ENCODE results near the gene CLEC16A.

CLEC16A gene

GRCh38 chr16:11111150-11111549 is 166.8 kb downstream of the CLEC16A start:
- no peak for DNase-seq (ENCODE audit: low read depth in 2 of 2, low spot score in 1 of 2)

- DNase-seq (ENCODE audit: low read depth in 2 of 2, low spot score in 1 of 2): no peak
Observed at GRCh38 chr16:11111856-11112634, 167.7 kb downstream of the CLEC16A start.

GRCh38 chr16:11112723-11113348 is 168.5 kb downstream of the CLEC16A start:
- DNase-seq (ENCODE audit: low read depth in 2 of 2, low spot score in 1 of 2): no peak

- no peak for DNase-seq (ENCODE audit: low read depth in 2 of 2, low spot score in 1 of 2)
Observed at GRCh38 chr16:11114366-11115164, 170.2 kb downstream of the CLEC16A start.

GRCh38 chr16:11117576-11118211 is 173.3 kb downstream of the CLEC16A start:
- no peak for DNase-seq (ENCODE audit: low read depth in 2 of 2, low spot score in 1 of 2)

GRCh38 chr16:11118479-11118878 is 174.1 kb downstream of the CLEC16A start:
- DNase-seq (ENCODE audit: low read depth in 2 of 2, low spot score in 1 of 2): no peak

- no peak for DNase-seq (ENCODE audit: low read depth in 2 of 2, low spot score in 1 of 2)
Observed at GRCh38 chr16:11121083-11121608, 176.8 kb downstream of the CLEC16A start.

- no peak for DNase-seq (ENCODE audit: low read depth in 2 of 2, low spot score in 1 of 2)
Observed at GRCh38 chr16:11121914-11122692, 177.7 kb downstream of the CLEC16A start.

GRCh38 chr16:11123666-11124065 is 179.3 kb downstream of the CLEC16A start:
- no peak for DNase-seq (ENCODE audit: low read depth in 2 of 2, low spot score in 1 of 2)

- DNase-seq (ENCODE audit: low read depth in 2 of 2, low spot score in 1 of 2): no peak
Observed at GRCh38 chr16:11125936-11126335, 181.6 kb downstream of the CLEC16A start.

GRCh38 chr16:11126399-11127054 is 182.2 kb downstream of the CLEC16A start:
- no peak for DNase-seq (ENCODE audit: low read depth in 2 of 2, low spot score in 1 of 2)

- no peak for DNase-seq (ENCODE audit: low read depth in 2 of 2, low spot score in 1 of 2)
Observed at GRCh38 chr16:11127610-11128195, 183.3 kb downstream of the CLEC16A start.

- no peak for DNase-seq (ENCODE audit: low read depth in 2 of 2, low spot score in 1 of 2)
Observed at GRCh38 chr16:11128211-11129141, 184.1 kb downstream of the CLEC16A start.

GRCh38 chr16:11129378-11129781 is 185.0 kb downstream of the CLEC16A start:
- no peak for DNase-seq (ENCODE audit: low read depth in 2 of 2, low spot score in 1 of 2)

- DNase-seq (ENCODE audit: low read depth in 2 of 2, low spot score in 1 of 2): no peak
Observed at GRCh38 chr16:11130978-11131665, 186.8 kb downstream of the CLEC16A start.

GRCh38 chr16:11131706-11132105 is 187.3 kb downstream of the CLEC16A start:
- DNase-seq (ENCODE audit: low read depth in 2 of 2, low spot score in 1 of 2): no peak

GRCh38 chr16:11133344-11133943 is 189.1 kb downstream of the CLEC16A start:
- DNase-seq (ENCODE audit: low read depth in 2 of 2, low spot score in 1 of 2): no peak

Data from stimulated activated CD8-positive, alpha-beta memory T cell treated with anti-CD3 and anti-CD28 coated beads, Interleukin-4, amount 100 ng/mL, for 4 hours (primary cell).